ENCODE results near the gene MCCC2.

The MCCC2 gene

GRCh38 chr5:71586052-71586940, 844 bp upstream of the MCCC2 start:
- TF ChIP-seq MAX (IDR thresholded peaks at IDR 0.05; ENCODE audit: low read depth, low read length) (no peak), MYC (IDR thresholded peaks at IDR 0.05; ENCODE audit: low read depth, low read length) (no peak), CTCF (IDR thresholded peaks at IDR 0.05; ENCODE audit: low read depth, low read length) (no peak), POLR2A (IDR thresholded peaks at IDR 0.05; ENCODE audit: extremely low read depth, insufficient read length) (no peak)
- peak overlapping the region; percentile 68 for H3K4me3 ChIP-seq (ENCODE audit: low read depth, low read length)
- peak; percentile 55 for DNase-seq (ENCODE audit: low read depth)

GRCh38 chr5:71587766-71588532, 809 bp downstream of the MCCC2 start:
- peak; percentile 31 for DNase-seq (ENCODE audit: low read depth)
- peak overlapping the region; percentile 98 for H3K4me3 ChIP-seq (ENCODE audit: low read depth, low read length)
- TF ChIP-seq MYC (IDR thresholded peaks at IDR 0.05; ENCODE audit: low read depth, low read length), result no peak
- TF ChIP-seq CTCF (IDR thresholded peaks at IDR 0.05; ENCODE audit: low read depth, low read length), result no peak
- TF ChIP-seq POLR2A (IDR thresholded peaks at IDR 0.05; ENCODE audit: extremely low read depth, insufficient read length), result no peak
- no peak for TF ChIP-seq MAX (IDR thresholded peaks at IDR 0.05; ENCODE audit: low read depth, low read length)

GRCh38 chr5:71588533-71588885, 1.4 kb downstream of the MCCC2 start:
- H3K4me3 ChIP-seq (ENCODE audit: low read depth, low read length), result peak overlapping the region; percentile 98
- DNase-seq (ENCODE audit: low read depth), result no peak
- TF ChIP-seq POLR2A (IDR thresholded peaks at IDR 0.05; ENCODE audit: extremely low read depth, insufficient read length), result no peak
- TF ChIP-seq MAX (IDR thresholded peaks at IDR 0.05; ENCODE audit: low read depth, low read length), result no peak
- no peak for TF ChIP-seq CTCF (IDR thresholded peaks at IDR 0.05; ENCODE audit: low read depth, low read length)
- TF ChIP-seq MYC (IDR thresholded peaks at IDR 0.05; ENCODE audit: low read depth, low read length), result no peak

GRCh38 chr5:71589903-71590302, 2.8 kb downstream of the MCCC2 start:
- TF ChIP-seq CTCF (IDR thresholded peaks at IDR 0.05; ENCODE audit: low read depth, low read length), result no peak
- TF ChIP-seq MAX (IDR thresholded peaks at IDR 0.05; ENCODE audit: low read depth, low read length), result no peak
- no peak for TF ChIP-seq MYC (IDR thresholded peaks at IDR 0.05; ENCODE audit: low read depth, low read length)
- no peak for TF ChIP-seq POLR2A (IDR thresholded peaks at IDR 0.05; ENCODE audit: extremely low read depth, insufficient read length)
- DNase-seq (ENCODE audit: low read depth), result no peak
- no peak overlapping the region for H3K4me3 ChIP-seq (ENCODE audit: low read depth, low read length)

GRCh38 chr5:71591100-71591499, 4.0 kb downstream of the MCCC2 start:
- no peak overlapping the region for H3K4me3 ChIP-seq (ENCODE audit: low read depth, low read length)
- TF ChIP-seq CTCF (IDR thresholded peaks at IDR 0.05; ENCODE audit: low read depth, low read length) (no peak), POLR2A (IDR thresholded peaks at IDR 0.05; ENCODE audit: extremely low read depth, insufficient read length) (no peak), MYC (IDR thresholded peaks at IDR 0.05; ENCODE audit: low read depth, low read length) (no peak), MAX (IDR thresholded peaks at IDR 0.05; ENCODE audit: low read depth, low read length) (no peak)
- DNase-seq (ENCODE audit: low read depth), result no peak
